ENCODE data around the gene ACTR2. TPM values are rescaled to one million over a fixed set of nuclear protein-coding genes. Genes with fewer than 3 reads are reported as not detected.
A peak's percentile ranks its signal among the peaks of the same experiment; 100 is the strongest.

ACTR2 gene
- total RNA-seq, 1 donor from 2014 or later, result 124 TPM

GRCh38 chr2:65300761-65301711 is 73.4 kb downstream of the ACTR2 start:
- no peaks in the 10 kb centered on the region for H3K79me2 ChIP-seq (ENCODE audit: low read depth)
- no peaks in the 10 kb centered on the region for H4K20me1 ChIP-seq (ENCODE audit: low read depth)
- no peak overlapping the region for H3K9ac ChIP-seq
- H3K4me2 ChIP-seq, result peak overlapping the region; percentile 53
- no peaks in the 10 kb centered on the region for H3K9me3 ChIP-seq (ENCODE audit: low read depth)
- Mint-ChIP-seq H3K4me1 (peaks cover 41% of the 10 kb centered on the region), H3K36me3 (peaks cover 10% of the 10 kb centered on the region), H3K27ac (peak overlapping the region; percentile 83), H3K27me3 (ENCODE audit: insufficient read depth, low read depth) (peaks cover 6% of the 10 kb centered on the region), H3K9me3 (no peaks in the 10 kb centered on the region), H3K4me3 (peak overlapping the region; percentile 52)
- H3K27me3 ChIP-seq, result peaks cover 9% of the 10 kb centered on the region
- H3K27ac ChIP-seq, result no peak overlapping the region
- peak; percentile 47 for DNase-seq (ENCODE audit: low spot score)
- H2AFZ ChIP-seq (replicated peaks), result peak overlapping the region; percentile 58
- no peaks in the 10 kb centered on the region for H3K36me3 ChIP-seq
- H3K4me3 ChIP-seq, result no peak overlapping the region
- no peak for TF ChIP-seq EZH2 (IDR thresholded peaks at IDR 0.05)
- TF ChIP-seq CTCF (IDR thresholded peaks at IDR 0.05), result no peak
- TF ChIP-seq EZH2phosphoT487 (IDR thresholded peaks at IDR 0.05), result no peak
- peaks cover 22% of the 10 kb centered on the region for H3K4me1 ChIP-seq
- peaks cover 17% of the 10 kb centered on the region for H3F3A ChIP-seq (ENCODE audit: low read depth)

GRCh38 chr2:65305934-65306333 is 78.3 kb downstream of the ACTR2 start:
- H3K36me3 Mint-ChIP-seq, result peaks cover 33% of the 10 kb centered on the region
- Histone ChIP-seq H3K27me3 (peaks cover 9% of the 10 kb centered on the region), H3K27ac (no peak overlapping the region), H3K79me2 (ENCODE audit: low read depth) (no peaks in the 10 kb centered on the region), H3K36me3 (no peaks in the 10 kb centered on the region), H3K9me3 (ENCODE audit: low read depth) (no peaks in the 10 kb centered on the region), H3K4me3 (no peak overlapping the region), H2AFZ (replicated peaks) (no peak overlapping the region), H3K4me2 (no peak overlapping the region), H4K20me1 (ENCODE audit: low read depth) (no peaks in the 10 kb centered on the region), H3F3A (ENCODE audit: low read depth) (peaks cover 9% of the 10 kb centered on the region), H3K9ac (no peak overlapping the region), H3K4me1 (peaks cover 10% of the 10 kb centered on the region)
- peaks cover 23% of the 10 kb centered on the region for H3K4me1 Mint-ChIP-seq
- H3K27me3 Mint-ChIP-seq (ENCODE audit: insufficient read depth, low read depth), result peaks cover 5% of the 10 kb centered on the region
- no peaks in the 10 kb centered on the region for H3K9me3 Mint-ChIP-seq
- no peak overlapping the region for H3K27ac Mint-ChIP-seq
- H3K4me3 Mint-ChIP-seq, result no peak overlapping the region
- no peak for TF ChIP-seq CTCF (IDR thresholded peaks at IDR 0.05)
- no peak for TF ChIP-seq EZH2 (IDR thresholded peaks at IDR 0.05)
- no peak for TF ChIP-seq EZH2phosphoT487 (IDR thresholded peaks at IDR 0.05)
- no peak for DNase-seq (ENCODE audit: low spot score)

- Histone ChIP-seq H3K9me3 (ENCODE audit: low read depth) (no peaks in the 10 kb centered on the region), H3K4me2 (no peak overlapping the region), H3K27me3 (no peaks in the 10 kb centered on the region), H3K9ac (no peak overlapping the region), H3K4me1 (no peaks in the 10 kb centered on the region), H3K36me3 (no peaks in the 10 kb centered on the region), H3F3A (ENCODE audit: low read depth) (no peaks in the 10 kb centered on the region), H3K27ac (no peak overlapping the region), H3K79me2 (ENCODE audit: low read depth) (no peaks in the 10 kb centered on the region), H3K4me3 (no peak overlapping the region), H2AFZ (replicated peaks) (no peak overlapping the region), H4K20me1 (ENCODE audit: low read depth) (no peaks in the 10 kb centered on the region)
- H3K27ac Mint-ChIP-seq, result no peak overlapping the region
- DNase-seq (ENCODE audit: low spot score), result no peak
- TF ChIP-seq EZH2 (IDR thresholded peaks at IDR 0.05), result no peak
- TF ChIP-seq EZH2phosphoT487 (IDR thresholded peaks at IDR 0.05), result no peak
- TF ChIP-seq CTCF (IDR thresholded peaks at IDR 0.05), result no peak
- H3K36me3 Mint-ChIP-seq, result peaks cover 50% of the 10 kb centered on the region
- peaks cover 7% of the 10 kb centered on the region for H3K27me3 Mint-ChIP-seq (ENCODE audit: insufficient read depth, low read depth)
- no peaks in the 10 kb centered on the region for H3K4me1 Mint-ChIP-seq
- H3K9me3 Mint-ChIP-seq, result no peaks in the 10 kb centered on the region
- no peak overlapping the region for H3K4me3 Mint-ChIP-seq
These were observed 82.1 kb downstream of the ACTR2 start for GRCh38 chr2:65309699-65310098.

Data from neural progenitor cell (in vitro differentiated cells).